Endodermal cell (in vitro differentiated cells): ENCODE measurements around the gene KCNJ10. TPM values are rescaled to one million over a fixed set of nuclear protein-coding genes. Genes with fewer than 3 reads are reported as not detected.

Source experiments
- DNase-seq: peaks from one replicate; pipeline ENCODE4 v3.0.0-alpha.2; 2017
- H3K27ac ChIP-seq: 2 replicates; pipeline ENCODE4 v1.5.1; 2013; ENCODE audit warnings: mild to moderate bottlenecking, low read depth, low read length, moderate library complexity
- H3K27me3 ChIP-seq: 2 replicates; pipeline ENCODE4 v1.6.1; 2013; ENCODE audit warnings: mild to moderate bottlenecking, low read length, moderate library complexity; ENCODE audit not compliant: insufficient read depth, control insufficient read depth, poor library complexity, severe bottlenecking
- H3K36me3 ChIP-seq: 2 replicates; pipeline ENCODE4 v1.7.0; 2013; ENCODE audit warnings: mild to moderate bottlenecking, low read length, moderate library complexity; ENCODE audit not compliant: control insufficient read depth, insufficient read depth
- H3K4me1 ChIP-seq: one replicate; pipeline ENCODE4 v1.7.0; 2013; ENCODE audit warnings: low read length; ENCODE audit not compliant: control insufficient read depth, insufficient read depth
- H3K4me3 ChIP-seq: 2 replicates; pipeline ENCODE4 v1.5.1; 2013; ENCODE audit warnings: mild to moderate bottlenecking, low read length, moderate library complexity
- H3K9ac ChIP-seq: 2 replicates; pipeline ENCODE4 v1.6.1; 2013; ENCODE audit warnings: mild to moderate bottlenecking, low read length, moderate library complexity; ENCODE audit not compliant: poor library complexity, severe bottlenecking; ENCODE audit errors: extremely low read depth
- H3K9me3 ChIP-seq: 2 replicates; pipeline ENCODE4 v1.6.1; 2013; ENCODE audit warnings: mild to moderate bottlenecking, low read length, moderate library complexity; ENCODE audit not compliant: control insufficient read depth
- H3K27ac Mint-ChIP-seq: 2 replicates; pipeline ENCODE4 v1.8.0; 2020; ENCODE audit warnings: mixed read lengths
- H3K27me3 Mint-ChIP-seq: 2 replicates; pipeline ENCODE4 v1.8.0; 2021; ENCODE audit warnings: mild to moderate bottlenecking, mixed read lengths; ENCODE audit not compliant: insufficient read depth
- H3K36me3 Mint-ChIP-seq: 2 replicates; pipeline ENCODE4 v1.8.0; 2020; ENCODE audit warnings: low read depth, mixed read lengths
- H3K4me1 Mint-ChIP-seq: 2 replicates; pipeline ENCODE4 v1.8.0; 2020; ENCODE audit warnings: mixed read lengths
- H3K4me3 Mint-ChIP-seq: 2 replicates; pipeline ENCODE4 v1.8.0; 2020; ENCODE audit warnings: mild to moderate bottlenecking, moderate library complexity, mixed read lengths
- H3K9me3 Mint-ChIP-seq: 2 replicates; pipeline ENCODE4 v1.8.0; 2020; ENCODE audit warnings: mild to moderate bottlenecking, mixed read lengths
- WGBS, 2 experiments: methylation state at CpG; one replicate each; pipeline versions ENCODE4 v1.1.5 to v1.1.7; 2013; ENCODE audit warnings: missing lambda C conversion rate in 2 of 2, mixed read lengths in 1 of 2; ENCODE audit not compliant: insufficient coverage in 1 of 2, insufficient read length in 1 of 2; 5-methylcytosine and 5-hydroxymethylcytosine counted together
- total RNA-seq, 2 donors: library from RNA; stranded (reverse); fragmentation: NEBNext Ultra II Directional in 1 of 2; extraction: Animal tissue kit (Norgen Biotek cat#: 25700) in 1 of 2; gene quantifications; 2 replicates in 1 of 2; 3 replicates in 1 of 2; pipeline ENCODE4 v1.2.1, GENCODE V29; 2021
- TF ChIP-seq, protein P1 (sequence below): fragments of 200-600 bp; sonication (generic); conservative IDR thresholded peaks from 2 replicates; pipeline ENCODE4 v1.5.0; 2021; ENCODE audit warnings: antibody characterized with exemption, mild to moderate bottlenecking

Gene KCNJ10
- total RNA-seq, 2 donors from 2014 or later: 0.26 TPM; not detected in 1

DNA sequence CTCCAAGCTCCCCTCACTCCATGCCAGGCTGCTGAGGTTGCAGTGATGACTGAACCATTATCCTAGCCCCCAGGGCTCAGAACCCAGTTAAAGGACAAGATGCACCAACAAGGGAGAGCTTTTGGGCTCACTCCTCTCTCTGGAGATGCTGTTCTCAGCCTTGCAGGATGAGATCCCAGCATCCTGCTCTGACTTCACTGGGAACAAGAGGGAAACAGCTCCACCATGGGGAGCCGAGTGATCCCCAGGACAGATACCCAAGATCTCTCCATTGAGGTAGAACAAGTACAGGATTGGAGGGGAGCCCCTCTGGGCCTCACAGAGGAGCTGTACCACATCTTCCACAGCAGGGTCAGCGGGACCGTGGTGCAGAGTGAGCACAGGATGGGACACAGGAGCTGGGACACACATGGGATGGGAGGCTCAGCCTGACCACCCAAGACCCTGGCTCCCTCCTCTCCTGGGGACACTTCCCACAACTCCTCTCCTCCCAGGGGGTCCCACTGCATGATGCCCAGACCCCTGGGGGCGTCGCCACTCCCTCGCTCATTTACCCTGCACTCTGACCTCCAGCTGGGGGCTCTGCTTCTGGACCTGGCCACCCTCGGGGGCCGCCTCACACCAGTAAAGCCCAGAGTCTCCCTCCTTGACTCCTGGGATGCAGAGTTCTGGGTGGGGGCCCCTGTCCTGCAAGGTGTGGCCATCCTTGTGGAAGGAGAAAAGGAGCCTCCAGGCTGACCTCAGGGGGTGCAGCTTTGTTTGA, 97.3 kb downstream of the KCNJ10 start:
- Mint-ChIP-seq H3K27ac (no peak overlapping the region), H3K9me3 (no peaks in the 10 kb centered on the region), H3K4me1 (peaks cover 9% of the 10 kb centered on the region), H3K36me3 (no peaks in the 10 kb centered on the region), H3K27me3 (peaks cover 11% of the 10 kb centered on the region), H3K4me3 (no peak overlapping the region)
- H3K27ac ChIP-seq: no peak overlapping the region
- H3K36me3 ChIP-seq: no peaks in the 10 kb centered on the region
- peaks cover 3% of the 10 kb centered on the region for H3K4me1 ChIP-seq
- no peaks in the 10 kb centered on the region for H3K9me3 ChIP-seq
- no peak overlapping the region for H3K9ac ChIP-seq
- peaks cover 15% of the 10 kb centered on the region for H3K27me3 ChIP-seq
- TF ChIP-seq, protein P1, sequence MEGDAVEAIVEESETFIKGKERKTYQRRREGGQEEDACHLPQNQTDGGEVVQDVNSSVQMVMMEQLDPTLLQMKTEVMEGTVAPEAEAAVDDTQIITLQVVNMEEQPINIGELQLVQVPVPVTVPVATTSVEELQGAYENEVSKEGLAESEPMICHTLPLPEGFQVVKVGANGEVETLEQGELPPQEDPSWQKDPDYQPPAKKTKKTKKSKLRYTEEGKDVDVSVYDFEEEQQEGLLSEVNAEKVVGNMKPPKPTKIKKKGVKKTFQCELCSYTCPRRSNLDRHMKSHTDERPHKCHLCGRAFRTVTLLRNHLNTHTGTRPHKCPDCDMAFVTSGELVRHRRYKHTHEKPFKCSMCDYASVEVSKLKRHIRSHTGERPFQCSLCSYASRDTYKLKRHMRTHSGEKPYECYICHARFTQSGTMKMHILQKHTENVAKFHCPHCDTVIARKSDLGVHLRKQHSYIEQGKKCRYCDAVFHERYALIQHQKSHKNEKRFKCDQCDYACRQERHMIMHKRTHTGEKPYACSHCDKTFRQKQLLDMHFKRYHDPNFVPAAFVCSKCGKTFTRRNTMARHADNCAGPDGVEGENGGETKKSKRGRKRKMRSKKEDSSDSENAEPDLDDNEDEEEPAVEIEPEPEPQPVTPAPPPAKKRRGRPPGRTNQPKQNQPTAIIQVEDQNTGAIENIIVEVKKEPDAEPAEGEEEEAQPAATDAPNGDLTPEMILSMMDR: no peak
- no peak overlapping the region for H3K4me3 ChIP-seq
- 90 to 94% methylated on average over 3 to 8 of the region's 8 CpGs for WGBS, 2 experiments
- DNase-seq: no peak

DNA sequence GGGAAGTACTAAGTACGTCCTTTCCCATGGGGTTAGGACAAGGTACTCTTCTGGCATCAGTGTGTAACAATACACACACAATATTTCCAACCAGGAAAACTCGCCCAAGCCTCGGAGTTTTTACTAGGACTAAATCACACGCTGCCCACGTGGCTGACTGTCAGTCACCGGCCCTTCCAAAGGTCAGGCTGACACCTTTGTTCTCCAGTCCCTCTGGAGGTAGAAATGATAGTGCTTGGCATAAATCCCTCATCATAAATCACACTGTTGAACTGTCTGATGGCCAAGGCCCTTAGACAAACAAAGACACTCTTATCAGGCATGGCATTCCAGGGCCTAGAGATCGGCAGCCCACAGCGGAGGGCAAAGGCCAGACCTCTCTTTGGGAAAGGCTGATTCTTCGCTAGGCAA, 99.0 kb downstream of the KCNJ10 start:
- Mint-ChIP-seq H3K9me3 (no peaks in the 10 kb centered on the region), H3K4me1 (peaks cover 9% of the 10 kb centered on the region), H3K4me3 (no peak overlapping the region), H3K36me3 (no peaks in the 10 kb centered on the region), H3K27ac (no peak overlapping the region), H3K27me3 (peaks cover 5% of the 10 kb centered on the region)
- peaks cover 12% of the 10 kb centered on the region for H3K27me3 ChIP-seq
- no peak overlapping the region for H3K4me3 ChIP-seq
- WGBS, 2 experiments: 84 to 85% methylated on average over 8 to 9 of the region's 9 CpGs
- no peaks in the 10 kb centered on the region for H3K36me3 ChIP-seq
- H3K9me3 ChIP-seq: no peaks in the 10 kb centered on the region
- peaks cover 3% of the 10 kb centered on the region for H3K4me1 ChIP-seq
- no peak for DNase-seq
- no peak overlapping the region for H3K27ac ChIP-seq
- TF ChIP-seq, protein P1: no peak
- no peak overlapping the region for H3K9ac ChIP-seq

DNA sequence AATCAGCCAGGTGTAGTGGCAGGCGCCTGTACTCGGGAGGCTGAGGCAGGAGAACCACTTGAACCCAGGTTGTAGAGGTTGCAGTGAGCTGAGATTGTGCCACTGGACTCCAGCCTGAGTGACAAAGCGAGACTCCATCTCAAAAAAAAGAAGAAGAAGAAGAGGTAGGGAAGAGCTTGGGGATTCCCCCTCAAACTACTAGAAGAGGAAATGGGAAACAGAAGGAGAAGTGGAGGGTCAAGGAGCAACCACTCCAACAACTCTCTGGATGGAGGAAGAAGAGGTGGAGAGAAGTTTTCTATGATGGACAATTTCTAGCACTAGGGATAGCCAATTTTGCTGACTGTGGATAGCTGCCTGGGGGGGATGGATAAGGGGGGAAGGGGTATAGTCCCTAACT, 101.1 kb downstream of the KCNJ10 start:
- H3K4me3 ChIP-seq: no peak overlapping the region
- peaks cover 2% of the 10 kb centered on the region for H3K27me3 ChIP-seq
- 92 to 100% methylated on average over 2 to 3 of the region's 3 CpGs for WGBS, 2 experiments
- H3K27ac ChIP-seq: no peak overlapping the region
- no peak overlapping the region for H3K27ac Mint-ChIP-seq
- no peaks in the 10 kb centered on the region for H3K9me3 Mint-ChIP-seq
- H3K9ac ChIP-seq: no peak overlapping the region
- no peaks in the 10 kb centered on the region for H3K9me3 ChIP-seq
- H3K36me3 Mint-ChIP-seq: no peaks in the 10 kb centered on the region
- no peak overlapping the region for H3K4me3 Mint-ChIP-seq
- peaks cover 5% of the 10 kb centered on the region for H3K27me3 Mint-ChIP-seq
- H3K4me1 ChIP-seq: peaks cover 11% of the 10 kb centered on the region
- DNase-seq: no peak
- no peaks in the 10 kb centered on the region for H3K36me3 ChIP-seq
- TF ChIP-seq, protein P1: no peak
- H3K4me1 Mint-ChIP-seq: peaks cover 15% of the 10 kb centered on the region
